Common myeloid progenitor, CD34-positive (primary cell): ENCODE measurements around the gene OTOP1.
"Not testable (repeated sequence)": the region's sequence is repeated elsewhere in the genome, so short reads cannot be mapped to it uniquely, and the experiment has no call there.

ENCODE experiments used
- CTCF ChIA-PET: fragments of 350-600 bp; sonication (Branson Sonifier 250); formaldehyde crosslinking; loops from one replicate; lab custom pipeline; 2021; ENCODE audit warnings: antibody characterized with exemption; lab: Charles Lee
- POLR2A ChIA-PET: fragments of 350-600 bp; sonication (Branson Sonifier 250); formaldehyde crosslinking; loops from one replicate; lab custom pipeline; 2021; ENCODE audit warnings: antibody characterized with exemption; lab: Charles Lee
- DNase-seq, 3 donors: peaks; one replicate each; pipeline versions ENCODE4 v3.0.0 to v3.0.0-alpha.2; 2013
- H3K27ac ChIP-seq, 2 experiments: 1 replicate in 1 of 2; 2 replicates in 1 of 2; pipeline ENCODE4 v1.7.0; 2013; ENCODE audit warnings: inconsistent platforms in 2 of 2, low read length in 2 of 2, mild to moderate bottlenecking in 2 of 2, low read depth in 1 of 2, moderate library complexity in 1 of 2; ENCODE audit not compliant: severe bottlenecking in 2 of 2, insufficient read depth in 1 of 2, poor library complexity in 1 of 2
- H3K27me3 ChIP-seq, 5 experiments: replicated peaks in 2 of 5; 1 replicate in 3 of 5; 2 replicates in 2 of 5; pipeline versions ENCODE4 v1.6.1 to v1.7.0; 2013; ENCODE audit warnings: low read length in 4 of 5, mild to moderate bottlenecking in 2 of 5, moderate library complexity in 2 of 5, inconsistent platforms in 1 of 5; ENCODE audit not compliant: insufficient read depth in 5 of 5, control insufficient read depth in 4 of 5
- H3K36me3 ChIP-seq, 4 experiments: 1 replicate in 2 of 4; 2 replicates in 2 of 4; pipeline versions ENCODE4 v1.6.1 to v1.7.0; 2013; ENCODE audit warnings: low read length in 3 of 4, control low read depth in 1 of 4, mild to moderate bottlenecking in 1 of 4; ENCODE audit not compliant: control insufficient read depth in 4 of 4, insufficient read depth in 4 of 4
- H3K4me1 ChIP-seq, 4 experiments: 1 replicate in 3 of 4; 2 replicates in 1 of 4; pipeline versions ENCODE4 v1.6.1 to v1.7.1; 2013; ENCODE audit warnings: low read length in 3 of 4, mild to moderate bottlenecking in 3 of 4, control low read depth in 1 of 4, inconsistent platforms in 1 of 4, moderate library complexity in 1 of 4; ENCODE audit not compliant: control insufficient read depth in 4 of 4, insufficient read depth in 4 of 4; ENCODE audit errors: control extremely low read depth in 1 of 4
- H3K4me3 ChIP-seq, 7 experiments: 1 replicate in 4 of 7; 2 replicates in 3 of 7; pipeline versions ENCODE4 v1.5.1 to v1.7.0; 2013; ENCODE audit warnings: mild to moderate bottlenecking in 7 of 7, low read length in 6 of 7, moderate library complexity in 6 of 7, inconsistent platforms in 2 of 7, low read depth in 2 of 7, control low read depth in 1 of 7; ENCODE audit not compliant: insufficient read depth in 4 of 7, control insufficient read depth in 1 of 7; ENCODE audit errors: extremely low read depth in 1 of 7
- H3K9me3 ChIP-seq, 5 experiments: 1 replicate in 4 of 5; 2 replicates in 1 of 5; pipeline versions ENCODE4 v1.6.1 to v1.7.1; 2013; ENCODE audit warnings: low read length in 4 of 5, mild to moderate bottlenecking in 2 of 5, inconsistent platforms in 1 of 5, low read depth in 1 of 5, moderate library complexity in 1 of 5; ENCODE audit not compliant: control insufficient read depth in 4 of 5, insufficient read depth in 2 of 5; ENCODE audit errors: control extremely low read depth in 1 of 5
- WGBS: methylation state at CpG from one replicate; pipeline ENCODE4 v1.1.5; 2013; ENCODE audit not compliant: insufficient coverage; 5-methylcytosine and 5-hydroxymethylcytosine counted together

Gene OTOP1

DNA sequence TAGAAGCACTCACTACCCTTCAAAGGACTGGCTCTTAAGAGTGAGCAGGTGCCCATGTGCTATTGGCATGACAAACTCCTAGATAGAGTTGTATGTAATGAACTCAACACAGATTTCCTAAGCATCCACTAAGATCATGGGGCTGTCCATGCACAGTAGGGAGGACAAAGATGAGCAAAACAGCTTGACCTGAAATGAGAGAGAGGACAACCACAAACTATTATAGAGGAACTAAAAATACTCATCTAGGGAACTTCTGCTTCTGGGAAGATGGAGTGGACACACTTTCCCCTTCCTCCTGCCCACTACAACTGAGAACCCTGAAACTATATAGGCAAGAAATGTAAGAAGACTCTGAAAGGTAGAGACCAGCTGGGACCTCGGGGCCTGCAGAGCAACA lies 42.0 kb upstream of the OTOP1 start:
- H3K9me3 ChIP-seq: no peaks in the 10 kb centered on the region
- POLR2A ChIA-PET: no interaction called here
- DNase-seq: no peak
- no peak overlapping the region for H3K27ac ChIP-seq
- H3K4me1 ChIP-seq: peaks cover 0 to 3% (median 0%) of the 10 kb centered on the region in 4 experiments
- H3K36me3 ChIP-seq: peaks cover 11 to 53% (median 37%) of the 10 kb centered on the region in 4 experiments
- CTCF ChIA-PET: interaction anchor here (1.1 to 1.7 kb wide), 2 partner anchors 13 to 14 kb away, joined by 5 read pairs; no protein-coding TSS in a partner anchor
- no peak overlapping the region for H3K4me3 ChIP-seq
- WGBS: 100% methylated on average over 1 of the region's 1 CpG
- H3K27me3 ChIP-seq: no peaks in the 10 kb centered on the region

DNA sequence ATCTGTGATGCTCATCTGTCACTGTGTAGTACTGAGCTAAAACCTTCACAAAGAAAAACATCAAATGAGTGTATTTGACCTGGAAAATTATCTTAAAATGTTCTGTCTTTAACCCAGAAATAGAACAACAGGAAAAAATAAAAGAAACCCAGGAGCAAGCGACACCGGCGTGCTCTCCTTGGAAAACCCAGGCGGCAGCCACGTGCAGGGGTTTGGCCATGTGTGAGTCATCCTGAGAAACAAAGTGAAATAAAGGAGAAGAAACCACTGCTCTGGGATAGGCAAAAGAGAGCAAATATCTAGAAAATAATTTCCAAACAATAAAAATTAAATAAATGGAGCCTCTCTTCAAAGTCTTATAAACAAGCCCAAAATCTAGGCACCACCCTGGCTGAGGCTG lies 41.3 kb upstream of the OTOP1 start:
- peaks cover 0 to 3% (median 0%) of the 10 kb centered on the region in 4 experiments for H3K4me1 ChIP-seq
- ChIA-PET POLR2A (no interaction called here), CTCF (interaction anchor here (0.7 to 1.7 kb wide), 6 partner anchors 9 to 219 kb away, joined by 3 to 5 read pairs (median 4); partner anchors contain the start of gene TMEM128)
- H3K9me3 ChIP-seq: no peaks in the 10 kb centered on the region
- H3K27ac ChIP-seq: no peak overlapping the region
- peaks cover 9 to 45% (median 32%) of the 10 kb centered on the region in 4 experiments for H3K36me3 ChIP-seq
- H3K4me3 ChIP-seq: no peak overlapping the region
- no peaks in the 10 kb centered on the region for H3K27me3 ChIP-seq
- DNase-seq: no peak
- 100% methylated on average over 2 of the region's 5 CpGs for WGBS

DNA sequence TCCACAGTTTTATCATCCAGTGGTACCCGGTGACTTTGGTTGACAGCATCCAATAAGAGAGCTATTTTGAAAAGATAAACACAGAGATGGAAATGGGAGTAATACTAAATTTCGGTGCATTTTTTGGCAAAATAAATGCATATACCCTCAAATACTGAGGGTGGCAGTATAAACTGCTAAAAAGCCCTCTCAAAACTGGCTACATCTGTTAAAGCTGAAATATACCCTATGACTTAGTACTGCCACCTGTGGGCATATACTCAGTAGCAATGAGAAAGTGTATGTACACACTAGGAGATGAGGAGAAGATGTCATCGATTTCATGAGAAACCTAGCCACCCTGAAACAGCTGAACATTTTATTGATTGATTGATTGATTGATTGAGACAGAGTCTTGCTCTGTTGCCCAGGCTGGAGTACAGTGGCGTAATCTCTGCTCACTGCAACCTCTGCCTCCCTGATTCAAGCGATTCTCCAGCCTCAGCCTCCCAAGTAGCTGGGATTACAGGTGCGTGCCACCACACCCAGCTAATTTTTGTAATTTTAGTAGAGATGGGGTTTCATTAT lies 33.5 kb upstream of the OTOP1 start:
- ChIA-PET POLR2A (no interaction called here), CTCF (interaction anchor here (0.7 to 3.3 kb wide), 23 partner anchors 7 to 177 kb away, joined by 3 to 17 read pairs (median 4); partner anchors contain the start of genes LYAR, TMEM128 and ZBTB49)
- H3K27ac ChIP-seq: no peak overlapping the region
- peaks cover 0 to 5% (median under 1%) of the 10 kb centered on the region in 5 experiments for H3K27me3 ChIP-seq
- peak; percentile 73 to 84 (median 84) for DNase-seq
- H3K36me3 ChIP-seq: no peaks in the 10 kb centered on the region
- H3K9me3 ChIP-seq: no peaks in the 10 kb centered on the region
- no peaks in the 10 kb centered on the region for H3K4me1 ChIP-seq
- 63% methylated on average over 2 of the region's 6 CpGs for WGBS
- no peak overlapping the region for H3K4me3 ChIP-seq

DNA sequence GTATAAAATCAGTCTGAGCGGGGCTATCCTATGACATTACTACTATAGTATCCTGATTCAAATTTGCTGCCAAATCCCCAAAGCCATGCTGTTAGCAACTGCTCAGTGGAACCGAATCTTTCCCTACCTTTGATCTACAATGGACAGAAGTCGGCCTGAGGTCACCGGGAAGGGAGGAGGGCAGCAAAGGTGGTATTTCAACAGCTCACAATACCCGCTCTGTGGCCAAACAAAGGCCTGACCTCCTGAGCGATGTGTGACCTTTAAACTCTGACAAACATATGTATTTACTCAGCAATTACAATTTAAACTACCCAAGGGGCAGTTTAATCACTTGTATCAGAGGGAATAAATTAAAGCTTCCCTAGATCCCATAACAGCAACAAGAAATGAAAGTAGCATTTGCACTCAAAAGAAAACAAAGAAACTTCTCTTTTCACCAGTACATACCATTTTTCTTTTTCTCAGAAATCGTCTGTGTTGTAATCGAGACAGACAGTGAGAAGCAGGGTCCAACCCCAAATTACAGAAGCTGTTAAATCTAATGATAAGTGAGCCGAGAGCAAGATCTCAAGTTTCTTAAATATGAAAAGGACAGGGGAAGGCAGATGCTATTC lies 32.9 kb upstream of the OTOP1 start:
- Histone ChIP-seq H3K9me3 (no peaks in the 10 kb centered on the region), H3K36me3 (no peaks in the 10 kb centered on the region), H3K4me3 (no peak overlapping the region), H3K4me1 (no peaks in the 10 kb centered on the region), H3K27ac (no peak overlapping the region), H3K27me3 (peaks cover 0 to 9% (median 4%) of the 10 kb centered on the region in 5 experiments)
- CTCF ChIA-PET: interaction anchor here (0.7 to 3.3 kb wide), 25 partner anchors 8 to 177 kb away, joined by 3 to 17 read pairs (median 4); partner anchors contain the start of genes LYAR, TMEM128 and ZBTB49
- DNase-seq: no peak
- POLR2A ChIA-PET: no interaction called here
- WGBS: 88% methylated on average over 3 of the region's 9 CpGs

DNA sequence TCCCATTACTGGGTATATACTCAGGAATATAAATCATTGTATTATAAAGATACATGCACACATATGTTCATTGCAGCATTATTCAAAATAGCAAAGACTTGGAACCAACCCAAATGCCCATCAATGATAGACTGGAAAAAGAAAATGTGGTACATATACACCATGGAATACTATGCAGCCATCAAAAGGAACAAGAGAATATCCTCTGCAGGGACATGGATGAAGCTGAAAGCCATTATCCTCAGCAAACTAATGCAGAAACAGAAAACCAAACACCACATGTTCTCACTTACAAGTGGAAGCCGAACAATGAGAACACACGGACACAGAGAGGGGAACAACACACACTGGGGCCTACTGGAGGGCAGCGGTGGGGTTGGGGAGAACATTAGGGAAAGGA lies 31.0 kb upstream of the OTOP1 start:
- H3K36me3 ChIP-seq, H3K4me1 ChIP-seq, H3K27me3 ChIP-seq, DNase-seq, H3K4me3 ChIP-seq, H3K9me3 ChIP-seq, POLR2A ChIA-PET, H3K27ac ChIP-seq: not testable (repeated sequence)
- CTCF ChIA-PET: interaction anchor here (3.0 to 3.3 kb wide), 2 partner anchors 78 to 173 kb away, joined by 15 to 17 read pairs; no protein-coding TSS in a partner anchor
- WGBS: 100% methylated on average over 1 of the region's 3 CpGs

DNA sequence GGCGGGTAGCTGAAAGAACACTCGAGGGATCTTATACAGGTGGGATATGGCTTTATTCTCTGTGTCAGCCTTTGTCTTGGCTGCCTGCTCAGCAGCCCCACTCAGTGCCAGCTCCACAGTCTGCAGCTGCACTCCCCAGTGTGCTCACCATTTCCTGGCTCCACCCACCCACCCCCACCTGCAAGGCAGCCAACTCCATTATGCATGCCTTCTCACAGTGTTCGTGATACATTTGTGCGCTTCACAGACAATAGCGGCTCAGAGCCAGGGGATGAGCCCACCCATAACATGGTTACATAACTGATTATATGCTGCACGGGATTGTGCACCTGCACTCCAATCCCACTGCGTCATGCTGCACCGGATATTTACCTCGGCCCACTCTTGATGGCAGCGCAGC lies 30.1 kb upstream of the OTOP1 start:
- ChIA-PET POLR2A (no interaction called here), CTCF (interaction anchor here (1.0 kb wide), 1 partner anchor 173 kb away, joined by 3 read pairs; no protein-coding TSS in a partner anchor)
- Histone ChIP-seq H3K27me3 (peaks cover 3 to 11% (median 9%) of the 10 kb centered on the region in 5 experiments), H3K4me1 (no peaks in the 10 kb centered on the region), H3K27ac (no peak overlapping the region), H3K36me3 (no peaks in the 10 kb centered on the region), H3K9me3 (no peaks in the 10 kb centered on the region), H3K4me3 (no peak overlapping the region)
- WGBS: 85% methylated on average over 9 of the region's 10 CpGs
- DNase-seq: peak in 1 of 3 donors; percentile 6

DNA sequence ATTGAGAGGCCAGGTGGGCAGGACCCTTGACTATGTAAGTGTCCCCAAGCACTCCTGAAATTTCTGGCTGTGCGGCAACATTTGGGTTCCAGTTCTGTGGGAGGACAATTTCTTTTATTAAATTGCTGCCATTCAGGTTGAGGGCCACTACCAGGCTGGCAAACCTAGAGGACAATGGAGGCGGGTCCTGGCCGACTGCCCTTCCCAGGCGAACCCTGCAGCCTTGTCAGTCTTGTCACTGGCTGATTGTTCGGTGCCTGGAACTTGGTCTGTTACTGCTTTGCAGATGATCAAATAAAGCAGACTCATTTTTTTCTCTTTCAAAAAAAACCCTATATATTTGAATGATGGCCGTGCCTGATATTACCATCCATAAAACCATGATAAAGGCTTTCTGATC lies 27.9 kb upstream of the OTOP1 start:
- Histone ChIP-seq H3K36me3 (no peaks in the 10 kb centered on the region), H3K9me3 (no peaks in the 10 kb centered on the region), H3K4me1 (no peaks in the 10 kb centered on the region), H3K27me3 (peaks cover 3 to 13% (median 9%) of the 10 kb centered on the region in 5 experiments), H3K4me3 (no peak overlapping the region), H3K27ac (no peak overlapping the region)
- WGBS: 91% methylated on average over 4 of the region's 6 CpGs
- ChIA-PET CTCF (interaction anchor here (1.0 to 2.1 kb wide), 4 partner anchors 14 to 82 kb away, joined by 4 to 5 read pairs (median 4); no protein-coding TSS in a partner anchor), POLR2A (no interaction called here)
- no peak for DNase-seq
